AG09319 (cell line): ENCODE data around the gene KRTAP12-2.

ENCODE experiments used
- DNase-seq: peaks from one replicate; pipeline ENCODE4 v3.0.0-alpha.2; 2010; ENCODE audit warnings: low read depth; ENCODE audit errors: extremely low read depth
- CTCF ChIP-seq: IDR thresholded peaks from 2 replicates; pipeline ENCODE4 v1.5.1; 2011; ENCODE audit warnings: low read depth, mild to moderate bottlenecking, inconsistent platforms, low read length, moderate library complexity

Gene KRTAP12-2

GRCh38 chr21:44710756-44711326 lies 44.1 kb upstream of the KRTAP12-2 start:
- DNase-seq = no peak
- no peak for TF ChIP-seq CTCF

DNA sequence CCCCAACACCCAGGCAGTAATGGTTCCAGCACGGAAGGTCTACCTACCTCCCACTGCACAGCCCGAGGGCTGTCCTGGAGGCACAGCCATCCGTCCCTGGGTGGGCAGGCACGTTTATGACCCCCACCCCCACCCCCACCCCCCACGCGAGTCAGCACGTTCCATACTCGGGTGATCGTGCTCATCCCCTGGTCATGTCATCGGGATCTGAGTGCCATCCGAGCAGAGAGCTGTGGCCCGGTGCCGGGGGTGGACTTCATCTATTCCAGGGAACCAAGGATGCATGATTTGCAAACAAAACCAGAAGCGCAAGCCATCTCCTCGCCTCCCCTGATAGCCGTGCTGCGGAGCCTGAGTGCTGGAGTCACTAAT lies 43.6 kb upstream of the KRTAP12-2 start:
- no peak for TF ChIP-seq CTCF

GRCh38 chr21:44709426-44710293 lies 42.9 kb upstream of the KRTAP12-2 start:
- no peak for TF ChIP-seq CTCF
- DNase-seq = no peak

More for the DNA sequence above, 43.6 kb upstream of the KRTAP12-2 start:
- no peak for DNase-seq

DNA sequence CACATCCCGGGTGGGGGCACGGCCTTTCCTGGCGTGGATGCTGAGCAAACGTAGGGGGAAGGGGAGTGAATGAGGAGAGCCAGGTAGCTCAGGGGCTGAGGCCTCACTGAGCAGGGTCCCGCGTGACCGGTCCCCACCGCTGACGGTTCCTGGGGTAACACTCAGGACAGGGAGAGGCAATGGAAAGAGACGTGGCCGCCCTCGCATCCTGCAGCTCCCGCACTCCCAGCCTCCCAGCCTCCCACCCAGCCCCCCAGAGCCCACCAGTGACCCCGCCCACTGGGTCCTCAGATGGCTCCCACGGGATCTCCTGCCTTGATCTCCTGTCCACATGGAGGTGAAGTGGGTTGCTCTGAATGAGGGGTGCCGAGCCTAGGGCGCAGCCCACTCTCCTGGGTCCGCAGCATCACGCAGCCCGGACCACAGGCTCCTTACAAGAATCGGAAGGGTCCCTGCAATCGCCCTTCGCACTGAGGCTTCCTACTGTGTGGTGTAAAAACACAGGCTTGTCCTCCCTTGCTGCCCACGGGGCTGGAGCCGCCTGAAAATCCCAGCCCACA lies 42.2 kb upstream of the KRTAP12-2 start:
- no peak for TF ChIP-seq CTCF

GRCh38 chr21:44708213-44708865 lies 41.6 kb upstream of the KRTAP12-2 start:
- DNase-seq = no peak

More for the DNA sequence above, 42.2 kb upstream of the KRTAP12-2 start:
- DNase-seq = no peak

DNA sequence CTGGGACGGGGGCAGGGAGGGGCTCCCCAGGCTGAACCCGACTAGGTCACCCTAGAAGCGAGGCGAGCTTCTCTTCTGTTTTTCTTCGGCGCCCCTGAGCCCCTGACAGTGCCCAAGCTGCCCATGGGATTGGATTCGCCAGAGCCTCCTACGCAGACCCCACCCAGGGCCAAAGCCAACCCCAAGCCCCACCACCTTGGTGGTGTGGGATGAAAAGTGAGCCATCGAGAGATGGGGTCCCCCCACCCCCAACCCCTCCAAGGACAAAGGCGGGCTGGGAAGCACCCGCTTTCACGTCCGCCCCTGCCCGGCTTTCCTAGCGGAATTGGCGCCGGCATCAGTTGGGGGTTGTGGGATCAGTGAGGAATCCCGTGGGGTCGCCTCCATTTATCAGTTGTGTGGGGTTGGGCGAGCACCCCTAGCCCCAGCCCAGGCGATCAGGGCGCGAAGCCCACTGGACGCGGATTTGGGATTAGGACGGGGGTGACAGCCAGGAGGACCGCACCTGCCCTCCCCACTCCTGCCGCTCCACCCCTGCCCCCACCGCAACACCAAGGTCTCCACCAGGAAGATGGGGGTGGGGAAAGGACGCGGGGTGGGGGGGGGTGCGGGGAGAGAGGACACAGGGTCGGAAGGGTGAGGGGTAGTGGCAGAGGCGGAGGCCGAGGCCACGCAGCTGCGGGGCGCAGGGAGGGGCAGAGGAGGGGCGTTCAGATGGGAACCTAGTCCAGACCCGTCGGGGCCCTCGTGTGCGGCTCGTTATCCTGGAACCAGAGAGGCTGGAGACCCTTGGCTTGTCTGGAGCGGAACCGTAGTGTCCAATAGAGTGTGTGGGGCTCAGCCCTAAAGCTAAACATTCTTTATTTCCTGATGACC lies 40.2 kb upstream of the KRTAP12-2 start:
- no peak for DNase-seq
- TF ChIP-seq CTCF = no peak

More at GRCh38 chr21:44708213-44708865, 41.6 kb upstream of the KRTAP12-2 start:
- no peak for TF ChIP-seq CTCF
